ENCODE data around the gene CTBP1.

The CTBP1 gene

GRCh38 chr4:1222938-1223690 lies 25.8 kb downstream of the CTBP1 start:
- no peaks in the 10 kb centered on the region for H3K27me3 ChIP-seq (ENCODE audit: control insufficient read depth, insufficient read depth, low read length)
- no peaks in the 10 kb centered on the region for H3K9me3 ChIP-seq (ENCODE audit: control insufficient read depth, insufficient read depth, low read length)
- H3K36me3 ChIP-seq (ENCODE audit: control insufficient read depth, insufficient read depth, low read length) = peaks cover 45% of the 10 kb centered on the region
- no peaks in the 10 kb centered on the region for H3K4me1 ChIP-seq (ENCODE audit: control insufficient read depth, insufficient read depth, low read length)
- no peak overlapping the region for H3K4me3 ChIP-seq (ENCODE audit: low read depth, low read length)
- no peak overlapping the region for H3K9ac ChIP-seq (ENCODE audit: low read depth, low read length)

GRCh38 chr4:1222036-1222789 lies 26.7 kb downstream of the CTBP1 start:
- H3K4me1 ChIP-seq (ENCODE audit: control insufficient read depth, insufficient read depth, low read length) = no peaks in the 10 kb centered on the region

DNA sequence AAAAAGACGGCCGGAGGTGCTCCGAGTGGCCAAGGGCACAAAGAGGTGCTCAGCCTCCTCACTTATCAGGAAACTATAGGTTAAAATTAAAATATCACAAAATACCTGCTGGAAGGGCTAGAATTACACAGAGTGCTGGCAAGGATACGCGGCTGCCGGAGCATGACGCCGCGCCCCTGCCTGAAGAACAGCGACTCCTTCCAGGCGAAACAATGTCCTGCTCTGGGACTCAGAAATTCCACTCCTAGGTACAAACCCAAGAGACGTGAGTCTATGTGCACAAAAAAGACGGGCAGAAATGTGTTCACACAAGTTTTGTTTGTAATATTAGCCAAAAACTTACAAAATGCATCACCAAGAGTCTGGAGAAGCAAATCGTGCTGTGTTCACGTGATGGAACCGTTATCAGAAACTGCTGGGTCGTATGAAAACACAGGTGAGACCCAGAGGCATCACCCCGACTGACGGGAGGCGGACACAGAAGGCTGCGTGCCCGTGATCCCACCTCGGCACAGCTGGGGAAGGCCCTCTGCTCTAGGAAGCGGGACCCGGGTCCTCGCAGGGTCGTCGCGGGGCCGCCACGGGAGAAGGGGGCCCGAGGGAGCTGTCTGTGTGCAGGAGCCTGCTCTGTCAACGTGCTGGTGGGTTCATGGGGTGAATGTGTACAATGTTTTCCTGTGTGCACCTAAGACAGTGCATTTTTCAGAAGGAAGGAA lies 27.6 kb downstream of the CTBP1 start:
- Histone ChIP-seq H3K36me3 (ENCODE audit: control insufficient read depth, insufficient read depth, low read length) (peaks cover 32% of the 10 kb centered on the region), H3K4me3 (ENCODE audit: low read depth, low read length) (no peak overlapping the region), H3K9me3 (ENCODE audit: control insufficient read depth, insufficient read depth, low read length) (no peaks in the 10 kb centered on the region), H3K9ac (ENCODE audit: low read depth, low read length) (no peak overlapping the region), H3K27me3 (ENCODE audit: control insufficient read depth, insufficient read depth, low read length) (no peaks in the 10 kb centered on the region), H3K4me1 (ENCODE audit: control insufficient read depth, insufficient read depth, low read length) (no peaks in the 10 kb centered on the region)

More at GRCh38 chr4:1222036-1222789, 26.7 kb downstream of the CTBP1 start:
- H3K9me3 ChIP-seq (ENCODE audit: control insufficient read depth, insufficient read depth, low read length) = no peaks in the 10 kb centered on the region
- H3K27me3 ChIP-seq (ENCODE audit: control insufficient read depth, insufficient read depth, low read length) = no peaks in the 10 kb centered on the region
- no peak overlapping the region for H3K4me3 ChIP-seq (ENCODE audit: low read depth, low read length)
- peaks cover 36% of the 10 kb centered on the region for H3K36me3 ChIP-seq (ENCODE audit: control insufficient read depth, insufficient read depth, low read length)
- H3K9ac ChIP-seq (ENCODE audit: low read depth, low read length) = no peak overlapping the region

- no peak overlapping the region for H3K4me3 ChIP-seq (ENCODE audit: low read depth, low read length)
- H3K4me1 ChIP-seq (ENCODE audit: control insufficient read depth, insufficient read depth, low read length) = no peaks in the 10 kb centered on the region
- peaks cover 39% of the 10 kb centered on the region for H3K36me3 ChIP-seq (ENCODE audit: control insufficient read depth, insufficient read depth, low read length)
- no peak overlapping the region for H3K9ac ChIP-seq (ENCODE audit: low read depth, low read length)
- H3K27me3 ChIP-seq (ENCODE audit: control insufficient read depth, insufficient read depth, low read length) = no peaks in the 10 kb centered on the region
- no peaks in the 10 kb centered on the region for H3K9me3 ChIP-seq (ENCODE audit: control insufficient read depth, insufficient read depth, low read length)
Observed at GRCh38 chr4:1220566-1220965, 28.4 kb downstream of the CTBP1 start.

DNA sequence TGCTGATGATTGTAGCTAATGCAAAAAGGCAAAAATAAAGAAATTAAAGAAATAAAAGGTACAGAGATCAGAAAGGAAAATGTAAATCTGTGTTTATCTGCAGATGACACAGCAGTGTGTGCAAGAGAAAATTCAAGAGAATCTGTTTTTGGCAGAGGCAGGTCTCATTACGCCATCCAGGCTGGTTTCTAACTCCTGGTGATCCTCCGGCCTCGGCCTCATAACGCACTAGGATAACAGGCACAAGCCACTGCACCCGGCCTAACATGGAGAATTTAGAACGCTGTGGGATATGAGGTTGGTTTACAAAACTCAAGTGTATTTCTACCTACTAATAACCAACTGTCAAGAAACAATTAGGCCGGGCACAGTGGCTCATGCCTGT lies 29.4 kb downstream of the CTBP1 start:
- H3K36me3 ChIP-seq (ENCODE audit: control insufficient read depth, insufficient read depth, low read length) = peaks cover 43% of the 10 kb centered on the region

GRCh38 chr4:1218634-1219565 lies 30.0 kb downstream of the CTBP1 start:
- Histone ChIP-seq H3K9ac (ENCODE audit: low read depth, low read length) (no peak overlapping the region), H3K4me1 (ENCODE audit: control insufficient read depth, insufficient read depth, low read length) (no peaks in the 10 kb centered on the region), H3K4me3 (ENCODE audit: low read depth, low read length) (no peak overlapping the region), H3K9me3 (ENCODE audit: control insufficient read depth, insufficient read depth, low read length) (no peaks in the 10 kb centered on the region), H3K36me3 (ENCODE audit: control insufficient read depth, insufficient read depth, low read length) (peaks cover 43% of the 10 kb centered on the region), H3K27me3 (ENCODE audit: control insufficient read depth, insufficient read depth, low read length) (no peaks in the 10 kb centered on the region)

More for the DNA sequence above, 29.4 kb downstream of the CTBP1 start:
- H3K27me3 ChIP-seq (ENCODE audit: control insufficient read depth, insufficient read depth, low read length) = no peaks in the 10 kb centered on the region
- no peaks in the 10 kb centered on the region for H3K9me3 ChIP-seq (ENCODE audit: control insufficient read depth, insufficient read depth, low read length)
- H3K4me3 ChIP-seq (ENCODE audit: low read depth, low read length) = no peak overlapping the region
- H3K4me1 ChIP-seq (ENCODE audit: control insufficient read depth, insufficient read depth, low read length) = no peaks in the 10 kb centered on the region
- H3K9ac ChIP-seq (ENCODE audit: low read depth, low read length) = no peak overlapping the region

- Histone ChIP-seq H3K36me3 (ENCODE audit: control insufficient read depth, insufficient read depth, low read length) (peaks cover 49% of the 10 kb centered on the region), H3K4me3 (ENCODE audit: low read depth, low read length) (no peak overlapping the region), H3K4me1 (ENCODE audit: control insufficient read depth, insufficient read depth, low read length) (no peaks in the 10 kb centered on the region), H3K9me3 (ENCODE audit: control insufficient read depth, insufficient read depth, low read length) (no peaks in the 10 kb centered on the region), H3K9ac (ENCODE audit: low read depth, low read length) (no peak overlapping the region), H3K27me3 (ENCODE audit: control insufficient read depth, insufficient read depth, low read length) (no peaks in the 10 kb centered on the region)
Observed at GRCh38 chr4:1217366-1217765, 31.6 kb downstream of the CTBP1 start.

GRCh38 chr4:1216869-1217294 lies 32.0 kb downstream of the CTBP1 start:
- no peak overlapping the region for H3K4me3 ChIP-seq (ENCODE audit: low read depth, low read length)
- no peak overlapping the region for H3K9ac ChIP-seq (ENCODE audit: low read depth, low read length)
- peaks cover 51% of the 10 kb centered on the region for H3K36me3 ChIP-seq (ENCODE audit: control insufficient read depth, insufficient read depth, low read length)
- H3K27me3 ChIP-seq (ENCODE audit: control insufficient read depth, insufficient read depth, low read length) = no peaks in the 10 kb centered on the region
- H3K4me1 ChIP-seq (ENCODE audit: control insufficient read depth, insufficient read depth, low read length) = no peaks in the 10 kb centered on the region
- H3K9me3 ChIP-seq (ENCODE audit: control insufficient read depth, insufficient read depth, low read length) = no peaks in the 10 kb centered on the region

DNA sequence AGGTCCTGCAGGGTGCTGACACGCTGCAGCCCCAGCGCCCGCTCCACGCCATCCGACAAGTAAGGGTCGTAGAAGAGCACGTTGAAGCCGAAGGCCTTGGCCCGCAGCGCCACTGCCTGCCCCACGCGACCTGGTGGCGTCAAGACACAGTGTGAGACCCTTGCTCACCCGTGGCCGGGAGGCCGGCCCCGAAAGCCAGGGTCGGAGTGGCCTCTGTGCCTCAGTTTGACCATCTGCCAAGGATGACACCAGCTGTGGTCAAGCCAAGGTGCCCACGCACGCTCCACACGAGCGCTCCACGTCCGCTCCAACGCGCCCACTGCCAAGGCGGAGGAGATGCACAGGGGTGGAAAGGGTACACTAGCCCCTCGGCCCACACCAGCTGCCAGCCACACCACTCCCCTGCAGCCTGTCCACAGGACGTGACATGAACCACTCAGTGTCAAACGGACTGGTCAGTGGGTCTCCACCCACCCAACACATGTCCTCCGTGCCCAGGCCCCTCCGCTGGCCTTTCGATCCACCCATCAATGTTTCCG lies 32.8 kb downstream of the CTBP1 start:
- H3K9me3 ChIP-seq (ENCODE audit: control insufficient read depth, insufficient read depth, low read length) = no peaks in the 10 kb centered on the region
- no peaks in the 10 kb centered on the region for H3K4me1 ChIP-seq (ENCODE audit: control insufficient read depth, insufficient read depth, low read length)
- no peaks in the 10 kb centered on the region for H3K27me3 ChIP-seq (ENCODE audit: control insufficient read depth, insufficient read depth, low read length)
- H3K4me3 ChIP-seq (ENCODE audit: low read depth, low read length) = no peak overlapping the region
- peaks cover 50% of the 10 kb centered on the region for H3K36me3 ChIP-seq (ENCODE audit: control insufficient read depth, insufficient read depth, low read length)
- no peak overlapping the region for H3K9ac ChIP-seq (ENCODE audit: low read depth, low read length)

- no peaks in the 10 kb centered on the region for H3K4me1 ChIP-seq (ENCODE audit: control insufficient read depth, insufficient read depth, low read length)
- H3K9me3 ChIP-seq (ENCODE audit: control insufficient read depth, insufficient read depth, low read length) = no peaks in the 10 kb centered on the region
- H3K27me3 ChIP-seq (ENCODE audit: control insufficient read depth, insufficient read depth, low read length) = no peaks in the 10 kb centered on the region
- H3K4me3 ChIP-seq (ENCODE audit: low read depth, low read length) = no peak overlapping the region
- H3K9ac ChIP-seq (ENCODE audit: low read depth, low read length) = no peak overlapping the region
- peaks cover 51% of the 10 kb centered on the region for H3K36me3 ChIP-seq (ENCODE audit: control insufficient read depth, insufficient read depth, low read length)
Observed at GRCh38 chr4:1215141-1216075, 33.5 kb downstream of the CTBP1 start.

All from iPS-15b (cell line).